ENCODE measurements around the gene CORO1A. TPM values are rescaled to one million over a fixed set of nuclear protein-coding genes. Genes with fewer than 3 reads are reported as not detected.

CORO1A gene
- total RNA-seq, 4 donors from 2014 or later, result 11.0 to 33.5 (median 23.1) TPM

DNA sequence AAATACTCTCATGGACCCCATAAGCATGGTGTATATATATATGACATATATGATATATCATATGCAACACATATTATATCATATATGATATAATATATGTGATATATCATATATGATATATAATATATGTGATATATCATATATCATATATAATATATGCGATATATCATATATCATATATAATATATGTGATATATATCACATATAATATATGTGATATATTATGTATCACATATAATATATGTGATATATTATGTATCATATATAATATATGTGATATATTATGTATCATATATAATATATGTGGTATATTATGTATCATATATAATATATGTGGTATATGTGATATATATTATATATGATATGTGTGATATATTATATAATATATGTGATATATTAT is 38.5 kb upstream of the CORO1A start:
- Histone ChIP-seq H3K36me3 (no peaks in the 10 kb centered on the region), H3K27me3 (no peaks in the 10 kb centered on the region), H3K9me3 (peaks cover 0 to 13% (median 3%) of the 10 kb centered on the region in 4 donors), H3K4me1 (no peaks in the 10 kb centered on the region), H3K4me3 (no peak overlapping the region), H3K27ac (replicated peaks in 1 of 4) (no peak overlapping the region)
- 30% methylated on average over 1 of the region's 1 CpG for WGBS
- DNase-seq (ENCODE audit: extremely low spot score), result no peak
- no peak for TF ChIP-seq POLR2AphosphoS5 (IDR thresholded peaks at IDR 0.05)
- no peak for TF ChIP-seq EP300 (IDR thresholded peaks at IDR 0.05)
- TF ChIP-seq CTCF (IDR thresholded peaks at IDR 0.05), result no peak
- no peak for TF ChIP-seq POLR2A (IDR thresholded peaks at IDR 0.05; ENCODE audit: low read depth)
- intact Hi-C loops (cut with DNase I), result loop anchor here (10.0 kb wide), 1 partner anchor 340 kb away; no protein-coding TSS in a partner anchor

DNA sequence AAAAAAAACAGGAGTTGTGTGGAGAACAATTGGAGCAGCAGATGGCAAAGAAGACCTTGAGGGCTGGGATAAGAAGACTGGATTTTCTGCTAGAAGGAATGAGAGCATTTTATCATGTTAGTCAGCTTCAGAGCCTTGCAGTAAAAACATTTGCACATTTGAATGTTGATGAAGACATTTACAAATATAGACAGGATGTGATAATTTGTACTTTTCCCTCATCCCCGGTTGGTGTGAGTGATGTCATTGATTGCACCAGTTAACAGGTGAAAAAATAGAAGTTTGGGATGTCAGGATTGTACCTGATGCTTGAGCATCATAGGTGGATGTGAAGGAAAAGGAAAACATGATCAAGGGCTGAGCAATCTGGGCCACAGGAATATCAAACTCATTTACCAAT is 37.7 kb upstream of the CORO1A start:
- no peaks in the 10 kb centered on the region for H3K4me1 ChIP-seq
- 52% methylated on average over 1 of the region's 1 CpG for WGBS
- TF ChIP-seq EP300 (IDR thresholded peaks at IDR 0.05) (no peak), CTCF (IDR thresholded peaks at IDR 0.05) (no peak), POLR2AphosphoS5 (IDR thresholded peaks at IDR 0.05) (no peak), POLR2A (IDR thresholded peaks at IDR 0.05; ENCODE audit: low read depth) (no peak)
- peaks cover 0 to 17% (median 3%) of the 10 kb centered on the region in 4 donors for H3K9me3 ChIP-seq
- no peaks in the 10 kb centered on the region for H3K27me3 ChIP-seq
- H3K36me3 ChIP-seq, result no peaks in the 10 kb centered on the region
- no peak for DNase-seq (ENCODE audit: extremely low spot score)
- no peak overlapping the region for H3K4me3 ChIP-seq
- intact Hi-C loops (cut with DNase I), result loop anchor here (10.0 kb wide), 1 partner anchor 339 kb away; no protein-coding TSS in a partner anchor
- H3K27ac ChIP-seq (replicated peaks in 1 of 4), result no peak overlapping the region

- H3K36me3 ChIP-seq, result no peaks in the 10 kb centered on the region
- peaks cover 0 to 17% (median 3%) of the 10 kb centered on the region in 4 donors for H3K9me3 ChIP-seq
- no peak overlapping the region for H3K4me3 ChIP-seq
- 93% methylated on average over 3 of the region's 3 CpGs for WGBS
- TF ChIP-seq POLR2A (IDR thresholded peaks at IDR 0.05; ENCODE audit: low read depth) (no peak), EP300 (IDR thresholded peaks at IDR 0.05) (no peak), POLR2AphosphoS5 (IDR thresholded peaks at IDR 0.05) (no peak)
- no peaks in the 10 kb centered on the region for H3K4me1 ChIP-seq
- no peak for DNase-seq (ENCODE audit: extremely low spot score)
- H3K27me3 ChIP-seq, result no peaks in the 10 kb centered on the region
- H3K27ac ChIP-seq (replicated peaks in 1 of 4), result no peak overlapping the region
- intact Hi-C loops (cut with DNase I), result loop anchor here (10.0 kb wide), 1 partner anchor 337 kb away; no protein-coding TSS in a partner anchor
Observed at GRCh38 chr16:30147843-30148510, 35.4 kb upstream of the CORO1A start.

DNA sequence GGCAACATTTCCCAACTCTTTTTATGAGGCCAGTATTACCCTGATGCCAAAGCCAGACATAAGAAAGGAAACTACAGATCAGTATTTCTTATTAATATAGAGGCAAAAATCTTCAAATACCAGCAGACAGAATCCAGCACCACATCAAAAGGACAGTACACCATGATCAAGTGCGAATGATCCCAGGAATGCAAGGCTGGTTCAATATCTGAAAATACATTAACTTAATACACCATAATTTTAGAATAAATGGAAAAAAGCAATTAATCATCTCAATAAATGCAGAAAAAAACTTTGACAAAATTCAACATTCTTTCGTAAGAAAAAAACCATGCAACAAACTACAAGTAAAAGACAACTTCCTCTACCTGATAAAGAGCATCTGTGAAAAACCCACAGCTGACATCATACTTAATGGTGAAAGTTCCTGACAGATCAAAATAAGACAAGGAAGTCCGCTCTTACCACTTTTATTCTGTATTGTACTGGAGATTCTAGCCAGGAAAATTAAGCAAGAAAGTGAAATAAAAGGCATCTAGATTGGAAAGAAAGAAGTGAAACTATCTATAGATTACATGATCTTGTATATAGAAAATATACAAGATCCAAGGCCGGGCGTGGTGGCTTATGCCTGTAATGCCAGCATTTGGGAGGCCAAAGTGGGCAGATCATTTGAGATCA is 34.0 kb upstream of the CORO1A start:
- TF ChIP-seq POLR2A (IDR thresholded peaks at IDR 0.05; ENCODE audit: low read depth) (no peak), EP300 (IDR thresholded peaks at IDR 0.05) (no peak), POLR2AphosphoS5 (IDR thresholded peaks at IDR 0.05) (no peak), CTCF (IDR thresholded peaks at IDR 0.05) (no peak)
- H3K9me3 ChIP-seq, result peaks cover 0 to 17% (median 3%) of the 10 kb centered on the region in 4 donors
- no peaks in the 10 kb centered on the region for H3K36me3 ChIP-seq
- no peak overlapping the region for H3K4me3 ChIP-seq
- no peaks in the 10 kb centered on the region for H3K4me1 ChIP-seq
- DNase-seq (ENCODE audit: extremely low spot score), result no peak
- intact Hi-C loops (cut with DNase I), result loop anchor here (10.0 kb wide), 1 partner anchor 335 kb away; no protein-coding TSS in a partner anchor
- 79% methylated on average over 5 of the region's 5 CpGs for WGBS
- H3K27me3 ChIP-seq, result no peaks in the 10 kb centered on the region
- no peak overlapping the region for H3K27ac ChIP-seq (replicated peaks in 1 of 4)

DNA sequence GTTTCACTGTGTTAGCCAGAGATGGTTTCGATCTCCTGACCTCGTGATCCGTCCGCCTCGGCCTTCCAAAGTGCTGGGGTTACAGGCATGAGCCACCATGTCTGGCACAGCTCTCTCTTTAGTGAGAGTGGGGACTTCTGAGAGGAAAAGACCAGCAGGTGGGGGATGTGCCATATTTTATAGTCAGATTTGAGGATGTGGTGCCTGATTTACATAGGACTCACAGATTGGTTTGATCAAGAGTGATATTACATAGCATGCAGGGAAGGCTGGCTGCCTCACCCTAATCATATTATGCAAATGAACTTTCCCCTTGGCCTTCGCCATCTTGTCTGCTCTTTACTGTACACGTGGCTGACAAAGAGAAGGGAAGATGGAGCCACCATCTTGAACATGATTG is 32.3 kb upstream of the CORO1A start:
- DNase-seq (ENCODE audit: extremely low spot score), result no peak
- no peaks in the 10 kb centered on the region for H3K4me1 ChIP-seq
- intact Hi-C loops (cut with DNase I), result no loop called here
- WGBS, result 91% methylated on average over 7 of the region's 7 CpGs
- no peaks in the 10 kb centered on the region for H3K36me3 ChIP-seq
- TF ChIP-seq CTCF (IDR thresholded peaks at IDR 0.05), result no peak
- no peak overlapping the region for H3K4me3 ChIP-seq
- peaks cover 0 to 17% (median 3%) of the 10 kb centered on the region in 4 donors for H3K9me3 ChIP-seq
- no peak overlapping the region for H3K27ac ChIP-seq (replicated peaks in 1 of 4)
- H3K27me3 ChIP-seq, result no peaks in the 10 kb centered on the region

Measured in esophagus muscularis mucosa (tissue), 4 donors.